ENCODE results near the gene PRRC2A. TPM values are rescaled to one million over a fixed set of nuclear protein-coding genes. Genes with fewer than 3 reads are reported as not detected.
A peak's percentile ranks its signal among the peaks of the same experiment; 100 is the strongest.

Gene PRRC2A
- total RNA-seq, 3 donors from 2014 or later = 42.7 to 57.2 (median 57.0) TPM

DNA sequence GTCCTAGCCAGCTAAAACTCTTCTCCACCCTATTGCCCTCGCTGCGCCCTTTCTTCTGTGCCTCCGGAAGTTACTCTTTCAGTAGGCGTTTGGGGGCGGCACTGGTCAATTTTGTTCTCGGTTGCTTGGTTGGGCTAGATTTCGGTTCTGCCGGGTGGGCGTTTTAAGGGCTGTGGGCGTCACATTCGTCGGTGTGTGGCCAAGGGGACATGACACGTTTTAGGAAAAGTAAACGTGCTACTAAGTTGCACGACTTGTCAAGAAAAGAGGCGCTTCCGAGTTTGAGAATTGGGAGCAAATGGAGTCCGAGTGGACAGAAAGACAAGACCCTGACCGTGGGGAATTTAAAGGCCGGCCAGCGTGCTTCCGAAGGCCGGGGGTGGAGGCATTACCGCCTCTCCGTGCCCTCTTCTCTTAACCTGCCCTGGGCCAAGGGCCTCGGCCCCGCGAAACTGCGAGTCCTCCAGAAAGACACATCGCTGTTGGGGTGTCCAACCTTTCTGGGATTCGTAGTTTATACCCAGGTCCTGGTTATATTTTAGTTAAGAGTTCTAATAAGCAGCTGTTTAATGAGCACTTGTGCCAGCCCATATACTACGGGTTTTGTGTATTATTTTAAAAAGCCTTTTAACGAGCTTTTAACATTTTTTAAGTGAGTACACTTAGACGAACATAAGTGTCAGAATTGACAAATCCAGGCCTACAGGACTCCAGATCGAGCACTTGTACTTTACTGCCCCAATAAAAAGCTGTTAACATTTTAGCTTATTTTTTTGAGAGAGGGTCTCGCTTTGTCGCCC, 32.6 kb downstream of the PRRC2A start:
- intact Hi-C loops (cut with DNase I; ENCODE audit: low total_unique reads) = loop anchor here (10.0 kb wide), 1 partner anchor 182 kb away; no protein-coding TSS in a partner anchor

GRCh38 chr6:31654574-31655348, 34.2 kb downstream of the PRRC2A start:
- Histone ChIP-seq H3K27me3 (no peaks in the 10 kb centered on the region), H3K9me3 (no peaks in the 10 kb centered on the region), H3K36me3 (no peaks in the 10 kb centered on the region), H3K4me1 (peaks cover 12 to 15% of the 10 kb centered on the region in 2 donors), H3K27ac (no peak overlapping the region), H3K4me3 (no peak overlapping the region)
- TF ChIP-seq POLR2A (IDR thresholded peaks at IDR 0.05) (no peak), POLR2AphosphoS5 (IDR thresholded peaks at IDR 0.05) (no peak)
- TF ChIP-seq, protein P1, sequence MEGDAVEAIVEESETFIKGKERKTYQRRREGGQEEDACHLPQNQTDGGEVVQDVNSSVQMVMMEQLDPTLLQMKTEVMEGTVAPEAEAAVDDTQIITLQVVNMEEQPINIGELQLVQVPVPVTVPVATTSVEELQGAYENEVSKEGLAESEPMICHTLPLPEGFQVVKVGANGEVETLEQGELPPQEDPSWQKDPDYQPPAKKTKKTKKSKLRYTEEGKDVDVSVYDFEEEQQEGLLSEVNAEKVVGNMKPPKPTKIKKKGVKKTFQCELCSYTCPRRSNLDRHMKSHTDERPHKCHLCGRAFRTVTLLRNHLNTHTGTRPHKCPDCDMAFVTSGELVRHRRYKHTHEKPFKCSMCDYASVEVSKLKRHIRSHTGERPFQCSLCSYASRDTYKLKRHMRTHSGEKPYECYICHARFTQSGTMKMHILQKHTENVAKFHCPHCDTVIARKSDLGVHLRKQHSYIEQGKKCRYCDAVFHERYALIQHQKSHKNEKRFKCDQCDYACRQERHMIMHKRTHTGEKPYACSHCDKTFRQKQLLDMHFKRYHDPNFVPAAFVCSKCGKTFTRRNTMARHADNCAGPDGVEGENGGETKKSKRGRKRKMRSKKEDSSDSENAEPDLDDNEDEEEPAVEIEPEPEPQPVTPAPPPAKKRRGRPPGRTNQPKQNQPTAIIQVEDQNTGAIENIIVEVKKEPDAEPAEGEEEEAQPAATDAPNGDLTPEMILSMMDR (IDR thresholded peaks at IDR 0.05) = no peak
- DNase-seq (ENCODE audit: low spot score in 2 of 2) = no peak
- intact Hi-C loops (cut with DNase I; ENCODE audit: low total_unique reads) = loop anchor here (10.0 kb wide), 1 partner anchor 180 kb away; no protein-coding TSS in a partner anchor

More for the DNA sequence above, 32.6 kb downstream of the PRRC2A start:
- Histone ChIP-seq H3K4me1 (peaks cover 0 to 7% of the 10 kb centered on the region in 2 donors), H3K36me3 (peaks cover 6% of the 10 kb centered on the region), H3K27ac (peak overlapping the region; percentile 97 to 99), H3K4me3 (peak overlapping the region; percentile 59 to 85 (median 74)), H3K9me3 (no peaks in the 10 kb centered on the region), H3K27me3 (no peaks in the 10 kb centered on the region)
- peak; percentile 83 to 90 for DNase-seq (ENCODE audit: low spot score in 2 of 2)
- TF ChIP-seq POLR2A (IDR thresholded peaks at IDR 0.05) = no peak
- TF ChIP-seq POLR2AphosphoS5 (IDR thresholded peaks at IDR 0.05) = peak; percentile 1 to 11 (median 4)
- TF ChIP-seq, protein P1 (IDR thresholded peaks at IDR 0.05) = peak in 1 of 3 donors; percentile 0

DNA sequence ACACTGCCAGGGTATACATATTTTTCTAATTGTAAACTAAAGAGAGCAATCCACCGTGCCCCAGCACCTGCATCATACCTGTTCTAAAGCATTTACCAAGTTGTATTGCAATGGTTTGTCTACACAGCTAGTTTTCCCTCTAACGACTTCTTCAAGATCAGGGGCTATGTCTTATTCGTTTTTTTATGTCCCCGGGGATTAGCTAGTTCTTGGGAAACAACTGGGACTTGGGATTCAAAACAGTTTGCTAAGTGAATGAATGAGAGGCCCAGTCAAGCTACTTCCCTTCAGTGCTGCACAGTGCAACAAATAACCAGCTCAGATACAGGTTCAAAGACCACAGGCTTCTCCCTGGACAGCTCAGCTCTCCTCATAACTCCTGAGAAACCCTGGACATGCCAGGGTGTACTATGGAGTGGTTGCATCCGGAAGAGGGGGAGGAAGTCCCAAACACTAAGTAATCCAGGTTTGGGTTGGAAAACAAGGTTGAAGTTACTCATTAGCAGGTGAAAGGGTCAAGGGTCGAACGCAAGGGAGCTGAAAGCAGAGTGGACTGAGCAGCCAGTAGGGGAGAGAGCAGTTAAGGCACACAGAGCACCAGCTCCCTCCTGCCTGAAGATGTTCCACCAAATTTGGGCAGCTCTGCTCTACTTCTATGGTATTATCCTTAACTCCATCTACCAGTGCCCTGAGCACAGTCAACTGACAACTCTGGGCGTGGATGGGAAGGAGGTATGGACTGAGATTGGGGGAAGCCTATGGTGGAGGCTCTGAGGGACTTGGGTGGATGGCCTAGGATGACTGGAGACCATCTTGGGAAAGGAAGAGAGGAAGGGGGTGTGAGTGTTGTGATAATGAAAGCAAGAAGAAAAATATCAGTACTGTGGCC, 35.1 kb downstream of the PRRC2A start, which contains the start of gene APOM:
APOM (plus strand) TSS at position 546 of the 889 bp plus-strand sequence; CDS start at position 619, 73 bp downstream.
- DNase-seq (ENCODE audit: low spot score in 2 of 2) = no peak
- Histone ChIP-seq H3K4me3 (no peak within 1 kb of the TSS), H3K27ac (no peak within 1 kb of the TSS), H3K36me3 (no peaks in the 10 kb centered on the region), H3K9me3 (no peaks in the 10 kb centered on the region), H3K27me3 (no peaks in the 10 kb centered on the region), H3K4me1 (peaks cover 12 to 15% of the 10 kb centered on the region in 2 donors)
- TF ChIP-seq POLR2A (IDR thresholded peaks at IDR 0.05) = no peak
- TF ChIP-seq, protein P1 (IDR thresholded peaks at IDR 0.05) = no peak
- TF ChIP-seq POLR2AphosphoS5 (IDR thresholded peaks at IDR 0.05) = no peak
- intact Hi-C loops (cut with DNase I; ENCODE audit: low total_unique reads) = loop anchor here (10.0 kb wide), 1 partner anchor 179 kb away; no protein-coding TSS in a partner anchor

GRCh38 chr6:31657406-31658157, 37.1 kb downstream of the PRRC2A start:
- H3K36me3 ChIP-seq = no peaks in the 10 kb centered on the region
- H3K27ac ChIP-seq = peak overlapping the region in 1 of 2 donors; percentile 23

More at GRCh38 chr6:31657406-31658157, 37.1 kb downstream of the PRRC2A start:
- Histone ChIP-seq H3K4me1 (peaks cover 12 to 15% of the 10 kb centered on the region in 2 donors), H3K9me3 (no peaks in the 10 kb centered on the region), H3K27me3 (no peaks in the 10 kb centered on the region), H3K4me3 (no peak overlapping the region)
- intact Hi-C loops (cut with DNase I; ENCODE audit: low total_unique reads) = loop anchor here (10.0 kb wide), 1 partner anchor 177 kb away; no protein-coding TSS in a partner anchor
- no peak for DNase-seq (ENCODE audit: low spot score in 2 of 2)
- TF ChIP-seq POLR2A (IDR thresholded peaks at IDR 0.05) = no peak
